HUES64 (cell line): ENCODE results near the gene ZNF318.

Source experiments
- H3K27ac ChIP-seq: 2 replicates; pipeline ENCODE4 v1.7.0; 2013; ENCODE audit warnings: low read depth, low read length, inconsistent platforms
- H3K27me3 ChIP-seq: 2 replicates; pipeline ENCODE4 v1.6.1; 2013; ENCODE audit warnings: mild to moderate bottlenecking, low read length; ENCODE audit not compliant: insufficient read depth
- H3K36me3 ChIP-seq: 2 replicates; pipeline ENCODE4 v1.6.1; 2013; ENCODE audit warnings: mild to moderate bottlenecking, low read length; ENCODE audit not compliant: insufficient read depth
- H3K4me1 ChIP-seq: 2 replicates; pipeline ENCODE4 v1.6.1; 2013; ENCODE audit warnings: mild to moderate bottlenecking, low read length, moderate library complexity; ENCODE audit not compliant: insufficient read depth
- H3K4me3 ChIP-seq: 2 replicates; pipeline ENCODE4 v1.5.1; 2013; ENCODE audit warnings: mild to moderate bottlenecking, low read length, moderate library complexity
- H3K9ac ChIP-seq: 2 replicates; pipeline ENCODE4 v1.6.1; 2013; ENCODE audit warnings: mild to moderate bottlenecking, low read depth, low read length
- H3K9me3 ChIP-seq: 2 replicates; pipeline ENCODE4 v1.6.1; 2013; ENCODE audit warnings: low read depth, low read length; ENCODE audit not compliant: insufficient read depth
- WGBS: fragments of 150-250, 120-280 bp; methylation state at CpG from one replicate; pipeline ENCODE4 v1.1.7; 2013; ENCODE audit warnings: missing lambda C conversion rate; 5-methylcytosine and 5-hydroxymethylcytosine counted together

The ZNF318 gene

DNA sequence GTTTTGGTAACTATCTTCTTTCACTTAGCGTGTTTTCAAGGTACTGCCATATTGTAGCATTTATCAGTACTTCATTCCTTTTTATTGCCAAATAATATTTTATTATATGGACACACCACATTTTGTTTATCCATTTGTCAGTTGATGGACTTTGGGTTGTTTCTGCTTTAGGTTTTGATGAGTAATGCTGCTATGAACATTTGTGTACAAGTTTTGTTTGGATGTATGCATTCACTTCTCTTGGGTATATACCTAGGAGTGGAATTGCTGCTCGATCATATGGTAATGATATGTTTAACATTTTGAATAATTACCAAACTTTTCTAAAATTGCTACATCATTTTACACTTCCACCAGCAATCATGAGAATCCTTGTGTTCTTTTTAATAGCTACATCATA, 77.7 kb downstream of the ZNF318 start:
- H3K27ac ChIP-seq, result no peak overlapping the region
- no peak overlapping the region for H3K4me3 ChIP-seq
- H3K36me3 ChIP-seq, result no peaks in the 10 kb centered on the region
- 0 out of 2 replicates have a peak, but pooled peaks cover under 1% of the 10 kb centered on the region for H3K4me1 ChIP-seq
- no peaks in the 10 kb centered on the region for H3K9me3 ChIP-seq
- no peaks in the 10 kb centered on the region for H3K27me3 ChIP-seq
- no peak overlapping the region for H3K9ac ChIP-seq
- WGBS, result no CpG with 5 or more reads among the region's 2 CpGs

DNA sequence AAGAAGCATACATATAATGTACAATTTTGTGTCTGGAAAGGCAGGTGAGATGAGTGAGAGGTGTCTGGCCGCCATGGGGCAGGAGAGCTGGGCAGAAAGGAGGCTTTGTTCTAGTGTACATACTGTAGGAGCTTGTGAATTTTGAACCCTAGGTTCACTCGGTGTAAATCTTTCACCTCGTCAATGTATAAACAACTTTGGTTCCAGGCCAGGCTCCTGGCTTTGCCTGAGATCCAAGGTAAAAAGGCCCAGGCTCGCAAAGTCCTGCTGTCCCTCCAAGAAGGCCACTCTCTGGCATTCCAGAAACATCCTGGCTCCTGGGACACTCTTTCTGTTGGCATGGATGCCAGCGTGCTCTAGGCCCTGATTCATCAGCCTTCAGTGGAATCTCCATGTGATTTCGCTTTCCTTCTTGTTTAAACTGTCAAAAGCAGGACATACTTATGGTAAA, 78.5 kb downstream of the ZNF318 start:
- no peak overlapping the region for H3K27ac ChIP-seq

DNA sequence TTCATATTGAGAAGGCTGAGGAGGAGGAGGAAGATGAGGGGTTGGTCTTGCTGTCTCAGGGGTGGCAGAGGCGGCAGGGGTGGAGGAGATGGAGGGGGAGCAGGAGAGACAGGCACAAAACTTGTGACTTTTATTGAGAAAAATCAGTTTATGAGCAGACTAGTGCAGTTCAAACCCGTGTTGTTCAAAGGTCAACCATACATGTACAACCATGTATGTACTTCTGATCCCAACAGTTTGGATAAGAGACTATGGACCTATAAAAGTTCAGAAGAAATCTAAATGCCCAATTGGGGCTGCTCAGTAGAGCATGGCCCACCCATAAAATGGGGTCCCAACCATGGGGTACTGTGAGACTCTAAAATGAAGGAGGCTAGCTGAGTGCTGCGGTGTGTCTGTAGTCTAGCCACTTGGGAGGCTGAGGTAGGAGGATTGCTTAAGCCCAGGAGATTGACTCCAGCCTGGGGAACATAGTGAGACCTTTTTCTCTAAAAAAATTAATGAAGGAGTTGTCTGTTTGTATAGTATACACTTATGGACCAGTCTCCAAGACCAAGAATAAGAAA, 79.0 kb downstream of the ZNF318 start:
- no peak overlapping the region for H3K9ac ChIP-seq
- H3K4me1 ChIP-seq, result no peaks in the 10 kb centered on the region
- no peaks in the 10 kb centered on the region for H3K36me3 ChIP-seq
- H3K9me3 ChIP-seq, result no peaks in the 10 kb centered on the region
- WGBS, result 92% methylated on average over 3 of the region's 3 CpGs
- H3K27ac ChIP-seq, result no peak overlapping the region
- H3K27me3 ChIP-seq, result peaks cover 7% of the 10 kb centered on the region; the same call in 1 of the 2 replicates
- no peak overlapping the region for H3K4me3 ChIP-seq

More for the DNA sequence above, 78.5 kb downstream of the ZNF318 start:
- H3K36me3 ChIP-seq, result no peaks in the 10 kb centered on the region
- 92% methylated on average over 6 of the region's 6 CpGs for WGBS
- no peak overlapping the region for H3K9ac ChIP-seq
- no peak overlapping the region for H3K4me3 ChIP-seq
- H3K4me1 ChIP-seq, result no peaks in the 10 kb centered on the region
- H3K9me3 ChIP-seq, result no peaks in the 10 kb centered on the region
- H3K27me3 ChIP-seq, result peaks cover 2% of the 10 kb centered on the region; the same call in 1 of the 2 replicates

DNA sequence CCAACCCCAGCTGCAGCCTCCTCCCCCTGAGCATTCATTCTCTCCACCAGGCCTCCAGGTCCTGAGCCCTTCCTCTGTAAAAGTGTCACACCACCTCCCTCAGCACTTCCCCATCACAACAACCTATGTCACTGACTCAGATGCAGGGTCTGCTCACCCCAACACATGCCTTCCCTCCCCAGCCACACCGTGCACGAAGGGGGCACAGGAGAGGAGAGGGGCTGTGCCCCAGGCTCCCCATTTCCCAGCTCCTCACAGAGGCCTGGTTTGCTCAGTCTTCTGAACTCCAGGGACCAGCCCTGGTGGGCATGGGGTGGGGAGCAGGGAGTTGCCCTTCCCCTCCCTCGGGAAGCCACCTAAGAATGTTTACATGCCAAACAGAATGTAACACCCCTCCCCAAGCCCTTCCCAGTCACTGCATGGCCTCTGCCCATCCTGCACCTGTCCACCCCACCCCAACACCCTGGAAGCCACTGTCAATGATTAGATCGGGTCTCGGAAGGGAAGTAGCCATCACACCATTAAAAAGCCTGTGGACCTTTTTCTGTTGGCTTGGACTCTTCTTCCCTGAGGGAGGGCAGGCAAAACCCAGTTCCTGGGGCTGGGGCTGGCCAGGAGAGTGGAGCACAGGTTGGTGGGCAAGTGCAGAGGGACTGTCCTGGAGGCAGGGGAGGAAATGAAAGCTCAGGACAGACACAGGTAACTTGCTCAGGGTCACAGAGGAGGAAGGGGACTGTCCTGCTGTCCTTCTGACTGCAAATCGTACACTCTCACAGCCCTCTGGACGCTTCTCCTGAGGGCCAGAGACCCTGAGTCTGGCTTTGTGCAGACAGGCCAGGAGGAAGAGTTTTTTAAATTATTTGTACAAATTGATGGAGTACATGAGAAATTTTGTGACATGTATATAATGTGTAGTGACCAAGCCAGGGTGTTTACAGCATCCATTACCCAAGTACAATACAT, 81.4 kb downstream of the ZNF318 start:
- Histone ChIP-seq H3K27ac (no peak overlapping the region), H3K9me3 (no peaks in the 10 kb centered on the region), H3K27me3 (peaks cover 21% of the 10 kb centered on the region), H3K36me3 (no peaks in the 10 kb centered on the region), H3K4me1 (no peaks in the 10 kb centered on the region), H3K9ac (no peak overlapping the region), H3K4me3 (no peak overlapping the region)
- 82% methylated on average over 7 of the region's 7 CpGs for WGBS

DNA sequence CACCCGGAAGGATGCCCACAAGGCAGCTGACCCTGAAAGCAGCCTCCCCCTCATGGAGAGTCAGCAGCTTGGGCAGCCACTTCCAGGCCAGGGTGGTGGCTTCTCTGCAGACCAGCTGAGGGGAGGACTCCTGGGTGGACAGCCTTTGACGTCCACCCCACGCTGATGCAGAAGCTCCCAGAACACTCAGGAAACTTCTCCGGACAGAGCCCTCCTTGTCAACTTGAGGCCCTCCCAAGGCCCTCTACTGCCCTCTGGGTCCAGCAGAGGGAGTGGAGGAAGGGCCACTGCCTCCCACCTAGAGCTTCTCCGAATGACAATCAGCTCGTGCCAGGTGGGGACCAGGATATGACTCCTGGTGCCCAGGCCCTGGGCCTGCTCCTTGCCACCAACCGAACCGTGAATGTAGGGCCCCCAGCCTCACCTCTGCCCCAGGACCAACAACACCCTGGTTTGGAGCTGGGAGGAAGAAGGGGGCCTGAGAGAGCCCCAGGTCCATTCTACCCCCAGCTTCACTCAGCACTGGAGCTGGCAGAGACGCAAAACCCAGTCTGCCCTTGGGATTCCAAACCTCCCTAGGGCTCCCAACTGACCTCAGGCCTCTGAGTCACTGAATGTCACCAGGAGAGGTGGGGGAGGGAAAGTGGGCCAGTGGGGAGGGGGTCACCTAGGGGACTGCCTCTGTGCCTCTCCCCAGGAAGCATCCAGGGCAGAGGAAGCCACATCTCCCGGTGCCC, 82.3 kb downstream of the ZNF318 start:
- Histone ChIP-seq H3K4me3 (no peak overlapping the region), H3K4me1 (no peaks in the 10 kb centered on the region), H3K9me3 (no peaks in the 10 kb centered on the region), H3K36me3 (no peaks in the 10 kb centered on the region), H3K9ac (no peak overlapping the region), H3K27me3 (peaks cover 21% of the 10 kb centered on the region), H3K27ac (no peak overlapping the region)
- WGBS, result 62% methylated on average over 10 of the region's 10 CpGs

DNA sequence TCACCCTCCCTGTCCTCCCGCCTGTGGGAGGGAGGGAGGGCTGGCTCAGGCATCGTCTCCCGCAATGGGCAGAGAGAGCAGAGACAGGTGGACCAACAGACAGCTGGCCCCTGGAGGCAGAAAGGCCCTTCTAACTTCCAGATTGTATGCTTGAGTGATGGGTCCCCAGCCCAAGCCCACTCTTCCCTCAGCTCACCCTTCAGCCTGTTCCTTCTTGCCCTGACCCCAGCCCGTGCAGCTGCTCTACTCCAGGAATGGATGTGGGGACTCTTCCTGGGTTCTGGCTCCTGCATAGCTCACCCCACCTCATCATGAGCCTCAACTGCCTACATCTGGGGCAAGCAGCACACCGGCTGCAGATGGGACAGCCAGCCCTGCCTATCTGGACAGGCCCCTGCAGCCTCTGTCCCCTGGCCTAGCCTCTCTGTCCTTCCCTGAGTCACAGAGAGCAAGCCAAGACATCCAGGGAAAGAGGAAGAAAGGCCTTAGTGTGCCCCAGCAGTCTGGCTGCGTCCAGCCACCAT, 82.9 kb downstream of the ZNF318 start:
- no peak overlapping the region for H3K9ac ChIP-seq
- 95% methylated on average over 6 of the region's 6 CpGs for WGBS
- no peak overlapping the region for H3K27ac ChIP-seq

More for the DNA sequence above, 82.9 kb downstream of the ZNF318 start:
- no peaks in the 10 kb centered on the region for H3K9me3 ChIP-seq
- peaks cover 21% of the 10 kb centered on the region for H3K27me3 ChIP-seq
- H3K4me3 ChIP-seq, result no peak overlapping the region
- H3K36me3 ChIP-seq, result no peaks in the 10 kb centered on the region
- no peaks in the 10 kb centered on the region for H3K4me1 ChIP-seq
